ENCODE data around the gene DTD2.

DTD2 gene

GRCh38 chr14:31403707-31404106 lies 53.6 kb downstream of the DTD2 start:
- no peak for DNase-seq

DNA sequence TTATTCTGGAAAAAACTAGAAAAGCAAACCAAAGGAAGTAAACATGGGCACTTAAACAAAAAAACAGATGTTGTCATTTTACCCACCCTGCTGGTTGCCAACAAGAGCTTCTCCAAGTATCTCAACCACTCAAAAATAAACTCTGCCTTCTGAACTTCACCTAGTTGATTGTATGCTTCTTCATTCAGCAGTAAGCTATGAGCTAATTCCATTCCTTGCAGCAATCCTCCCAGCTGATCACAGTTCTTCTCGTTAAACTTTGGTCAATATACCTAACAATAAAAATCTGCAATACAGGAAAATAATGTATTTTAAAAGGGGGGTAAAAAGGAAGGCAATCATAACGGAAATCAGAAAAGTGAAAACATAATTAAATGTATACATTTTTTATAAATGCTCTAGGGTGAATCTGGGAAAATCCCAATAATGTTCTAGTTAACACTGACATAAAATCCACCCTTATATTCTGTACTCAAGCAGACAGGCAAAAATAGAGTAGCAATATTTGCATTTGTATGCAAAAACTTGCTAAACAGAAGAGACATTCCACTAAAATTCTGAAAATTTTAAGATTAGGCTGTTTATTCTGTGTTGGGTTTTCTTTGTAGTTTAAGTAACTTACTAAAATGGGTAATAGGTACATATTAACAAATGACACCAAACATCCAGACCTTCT lies 54.4 kb downstream of the DTD2 start:
- no peak for DNase-seq

GRCh38 chr14:31401369-31401932 lies 55.9 kb downstream of the DTD2 start:
- DNase-seq, result no peak

GRCh38 chr14:31400031-31400638 lies 57.2 kb downstream of the DTD2 start:
- no peak for DNase-seq
